ENCODE data around the gene GSG1L. TPM values are rescaled to one million over a fixed set of nuclear protein-coding genes. Genes with fewer than 3 reads are reported as not detected.

The GSG1L gene
- total and polyA plus RNA-seq, 4 donors = not detected

- no peak for TF ChIP-seq ZBTB33 (IDR thresholded peaks at IDR 0.05)
- TF ChIP-seq RAD21 (IDR thresholded peaks at IDR 0.05) = no peak
- no peak for TF ChIP-seq TAF1 (conservative IDR thresholded peaks at IDR 0.05)
- TF ChIP-seq SP1 (IDR thresholded peaks at IDR 0.05) = no peak
- TF ChIP-seq JUND (IDR thresholded peaks at IDR 0.05) = no peak
Measured at GRCh38 chr16:27806986-27807385, 256.5 kb downstream of the GSG1L start (continued).

GRCh38 chr16:27806388-27806787, 257.1 kb downstream of the GSG1L start:
- DNase-seq (ENCODE audit: low spot score) = no peak

More at GRCh38 chr16:27806388-27806787, 257.1 kb downstream of the GSG1L start:
- Histone ChIP-seq H3K4me3 (ENCODE audit: low read depth in 1 of 3, low read length in 3 of 3) (no peak overlapping the region), H3K36me3 (ENCODE audit: control insufficient read depth in 4 of 4, insufficient read depth in 3 of 4, low read depth in 1 of 4, low read length in 3 of 4) (no peaks in the 10 kb centered on the region), H3K27me3 (ENCODE audit: control insufficient read depth in 4 of 4, insufficient read depth in 4 of 4, low read length in 3 of 4) (peaks cover 0 to 4% (median 0%) of the 10 kb centered on the region in 4 donors), H3K4me1 (ENCODE audit: control insufficient read depth in 4 of 4, insufficient read depth in 4 of 4, low read length in 3 of 4) (no peaks in the 10 kb centered on the region), H3K27ac (ENCODE audit: low read depth in 1 of 2, low read length in 2 of 2) (no peak overlapping the region), H3K9ac (ENCODE audit: low read depth in 1 of 2, low read length in 2 of 2) (no peak overlapping the region), H3K9me3 (ENCODE audit: control insufficient read depth in 4 of 4, low read length in 3 of 4) (peaks cover 0 to 3% (median 1%) of the 10 kb centered on the region in 4 donors)
- TF ChIP-seq CTCF (IDR thresholded peaks at IDR 0.05; ENCODE audit: low read depth, low read length, missing input control) = no peak
- no peak for TF ChIP-seq ATF3 (IDR thresholded peaks at IDR 0.05)
- TF ChIP-seq GABPA (IDR thresholded peaks at IDR 0.05 in 1 of 2, conservative IDR thresholded peaks at IDR 0.05 in 1 of 2) = no peak
- no peak for TF ChIP-seq JUND (IDR thresholded peaks at IDR 0.05)
- TF ChIP-seq RXRA (IDR thresholded peaks at IDR 0.05) = no peak
- no peak for TF ChIP-seq HNF4A (conservative IDR thresholded peaks at IDR 0.05)
- TF ChIP-seq HNF4G (IDR thresholded peaks at IDR 0.05) = no peak
- TF ChIP-seq SP1 (IDR thresholded peaks at IDR 0.05) = no peak
- no peak for TF ChIP-seq ZBTB33 (IDR thresholded peaks at IDR 0.05)
